ENCODE measurements around the gene ISG20.
"Not testable (repeated sequence)": the region's sequence is repeated elsewhere in the genome, so short reads cannot be mapped to it uniquely, and the experiment has no call there.

Gene ISG20

DNA sequence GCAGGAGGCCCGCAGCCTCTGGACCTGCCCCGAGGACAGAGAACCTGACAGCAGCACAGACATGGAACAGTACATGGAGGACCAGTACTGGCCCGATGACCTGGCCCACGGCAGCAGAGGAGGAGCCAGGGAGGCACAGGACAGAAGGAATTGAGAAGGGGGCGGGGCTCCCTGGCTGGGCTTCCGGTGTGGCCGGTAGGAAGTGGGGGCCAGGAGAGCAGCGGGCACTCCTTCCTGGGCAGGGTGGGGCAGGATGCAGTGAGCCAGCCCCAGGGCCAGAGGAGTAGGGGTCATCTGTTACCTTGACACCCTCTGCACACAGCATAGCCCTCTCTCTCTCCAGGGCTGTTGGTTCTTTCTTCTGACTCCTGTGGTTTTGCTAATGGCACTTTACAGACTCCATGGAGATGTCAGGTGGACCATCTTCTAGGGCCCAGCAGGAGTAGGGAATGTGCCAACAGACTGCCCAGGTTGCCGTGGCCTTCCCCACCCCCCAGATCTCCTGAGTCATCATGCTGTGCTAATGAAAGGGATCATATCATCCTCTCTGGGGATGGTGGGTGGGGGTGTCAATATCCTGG lies 8.6 kb upstream of the ISG20 start:
- no peak for DNase-seq (ENCODE audit: low read depth, low spot score)
- Histone ChIP-seq H3K36me3 (ENCODE audit: insufficient read depth, insufficient read length, low read length) (peaks cover 90% of the 10 kb centered on the region), H3K9me3 (ENCODE audit: insufficient read depth, low read length) (no peaks in the 10 kb centered on the region), H3K9ac (ENCODE audit: insufficient read length, low read depth) (no peak overlapping the region), H3K27me3 (ENCODE audit: insufficient read depth, insufficient read length) (no peaks in the 10 kb centered on the region), H3K4me3 (ENCODE audit: insufficient read length, low read depth) (no peak overlapping the region), H3K4me1 (ENCODE audit: insufficient read depth, insufficient read length) (peaks cover 13% of the 10 kb centered on the region)
- no peak for TF ChIP-seq SUZ12 (IDR thresholded peaks at IDR 0.05; ENCODE audit: extremely low read depth, insufficient read depth, insufficient read length)
- no peak for TF ChIP-seq YY1 (IDR thresholded peaks at IDR 0.05; ENCODE audit: insufficient read depth, insufficient read length)
- no peak for TF ChIP-seq ZNF274 (IDR thresholded peaks at IDR 0.05; ENCODE audit: low read depth, low read length)

DNA sequence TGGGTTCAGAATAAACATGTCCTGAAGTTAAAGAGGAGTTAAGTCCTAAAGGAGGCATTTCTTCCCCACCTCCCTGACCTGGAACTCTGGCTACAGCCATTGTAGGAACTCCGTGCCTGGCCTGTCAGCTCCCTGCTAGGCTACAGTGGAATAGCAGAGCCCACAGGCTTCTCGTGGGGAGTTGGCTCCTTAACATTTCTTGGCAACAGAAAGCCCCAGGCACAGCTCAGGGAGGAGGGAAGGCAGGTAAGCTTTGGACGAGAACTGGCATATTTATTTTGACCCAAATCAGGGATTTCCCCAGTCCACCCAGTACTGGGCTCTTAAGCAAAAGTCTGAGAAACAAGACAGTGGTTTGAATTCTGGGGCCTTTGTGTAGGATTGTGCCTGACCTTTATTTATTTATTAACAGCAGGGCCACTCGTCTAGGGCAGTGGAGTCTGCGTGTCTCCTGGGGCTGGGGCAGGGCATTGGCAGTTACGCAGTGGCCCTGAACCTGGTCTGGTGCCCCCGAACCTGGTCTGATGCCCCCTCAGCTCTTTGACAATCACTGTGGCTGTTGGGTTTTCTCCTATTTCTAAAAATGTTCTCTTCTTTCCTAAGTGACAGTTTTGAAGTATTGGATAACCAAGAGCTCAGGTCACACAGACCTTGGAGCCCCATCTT lies 7.9 kb upstream of the ISG20 start:
- TF ChIP-seq SUZ12 (IDR thresholded peaks at IDR 0.05; ENCODE audit: extremely low read depth, insufficient read depth, insufficient read length) (no peak), ZNF274 (IDR thresholded peaks at IDR 0.05; ENCODE audit: low read depth, low read length) (no peak), YY1 (IDR thresholded peaks at IDR 0.05; ENCODE audit: insufficient read depth, insufficient read length) (no peak)

DNA sequence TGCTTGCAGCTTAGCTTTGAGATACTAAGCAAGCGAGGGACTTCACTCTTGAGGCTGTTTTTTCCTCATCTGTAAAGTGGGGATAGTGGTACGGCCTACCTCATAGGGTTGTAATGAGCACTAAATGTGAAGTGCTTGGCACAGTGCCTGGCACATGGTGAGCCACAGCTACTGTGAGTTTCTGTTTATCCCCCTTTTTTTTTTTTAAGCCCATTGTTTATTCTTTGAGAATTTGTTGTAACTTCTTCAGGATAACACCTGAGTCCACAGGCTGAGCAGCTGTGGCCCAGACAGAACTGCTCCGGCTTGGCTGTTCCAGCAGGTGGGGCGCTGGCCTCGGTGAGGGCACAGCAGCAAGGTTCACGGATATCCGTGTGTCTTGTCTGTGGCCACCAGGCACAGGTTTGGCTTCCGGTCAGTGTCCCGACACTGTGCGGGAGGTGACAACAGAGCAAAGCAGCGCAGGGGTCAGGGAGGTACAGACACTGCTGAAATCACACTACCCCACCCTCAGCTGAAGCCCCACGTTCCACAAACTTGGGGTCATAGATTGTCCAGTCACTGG lies 7.3 kb upstream of the ISG20 start:
- TF ChIP-seq SUZ12 (IDR thresholded peaks at IDR 0.05; ENCODE audit: extremely low read depth, insufficient read depth, insufficient read length) (no peak), YY1 (IDR thresholded peaks at IDR 0.05; ENCODE audit: insufficient read depth, insufficient read length) (no peak), ZNF274 (IDR thresholded peaks at IDR 0.05; ENCODE audit: low read depth, low read length) (no peak)
- H3K36me3 ChIP-seq (ENCODE audit: insufficient read depth, insufficient read length, low read length): peaks cover 86% of the 10 kb centered on the region
- no peaks in the 10 kb centered on the region for H3K9me3 ChIP-seq (ENCODE audit: insufficient read depth, low read length)
- H3K4me1 ChIP-seq (ENCODE audit: insufficient read depth, insufficient read length): peaks cover 12% of the 10 kb centered on the region
- no peak for DNase-seq (ENCODE audit: low read depth, low spot score)
- H3K27me3 ChIP-seq (ENCODE audit: insufficient read depth, insufficient read length): no peaks in the 10 kb centered on the region
- no peak overlapping the region for H3K4me3 ChIP-seq (ENCODE audit: insufficient read length, low read depth)
- no peak overlapping the region for H3K9ac ChIP-seq (ENCODE audit: insufficient read length, low read depth)

More for the DNA sequence above, 7.9 kb upstream of the ISG20 start:
- no peak overlapping the region for H3K4me3 ChIP-seq (ENCODE audit: insufficient read length, low read depth)
- H3K4me1 ChIP-seq (ENCODE audit: insufficient read depth, insufficient read length): peaks cover 14% of the 10 kb centered on the region
- H3K9ac ChIP-seq (ENCODE audit: insufficient read length, low read depth): no peak overlapping the region
- H3K36me3 ChIP-seq (ENCODE audit: insufficient read depth, insufficient read length, low read length): peaks cover 91% of the 10 kb centered on the region
- no peaks in the 10 kb centered on the region for H3K27me3 ChIP-seq (ENCODE audit: insufficient read depth, insufficient read length)
- H3K9me3 ChIP-seq (ENCODE audit: insufficient read depth, low read length): no peaks in the 10 kb centered on the region
- no peak for DNase-seq (ENCODE audit: low read depth, low spot score)

DNA sequence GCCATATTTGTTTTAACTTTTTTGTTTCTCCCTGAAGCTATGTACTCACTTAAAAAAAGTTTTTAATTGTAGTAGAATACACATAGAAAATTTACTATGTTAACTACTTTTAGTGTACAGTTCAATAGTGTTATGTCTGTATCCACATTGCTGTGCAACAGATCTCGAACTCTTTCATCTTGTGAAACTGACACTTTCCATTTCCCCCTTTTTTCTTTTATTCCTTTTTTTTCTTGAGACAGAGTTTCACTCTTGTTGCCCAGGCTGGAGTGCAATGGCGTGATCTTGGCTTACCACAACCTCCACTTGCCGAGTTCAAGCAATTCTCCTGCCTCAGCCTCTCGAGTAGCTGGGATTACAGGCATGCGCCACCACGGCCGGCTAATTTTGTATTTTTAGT lies 6.0 kb upstream of the ISG20 start:
- not testable (repeated sequence) for H3K27me3 ChIP-seq (ENCODE audit: insufficient read depth, insufficient read length); H3K4me3 ChIP-seq (ENCODE audit: insufficient read length, low read depth); DNase-seq (ENCODE audit: low read depth, low spot score); H3K9me3 ChIP-seq (ENCODE audit: insufficient read depth, low read length); H3K9ac ChIP-seq (ENCODE audit: insufficient read length, low read depth)
- H3K4me1 ChIP-seq (ENCODE audit: insufficient read depth, insufficient read length): peaks cover 11% of the 10 kb centered on the region
- peaks cover 73% of the 10 kb centered on the region for H3K36me3 ChIP-seq (ENCODE audit: insufficient read depth, insufficient read length, low read length)

DNA sequence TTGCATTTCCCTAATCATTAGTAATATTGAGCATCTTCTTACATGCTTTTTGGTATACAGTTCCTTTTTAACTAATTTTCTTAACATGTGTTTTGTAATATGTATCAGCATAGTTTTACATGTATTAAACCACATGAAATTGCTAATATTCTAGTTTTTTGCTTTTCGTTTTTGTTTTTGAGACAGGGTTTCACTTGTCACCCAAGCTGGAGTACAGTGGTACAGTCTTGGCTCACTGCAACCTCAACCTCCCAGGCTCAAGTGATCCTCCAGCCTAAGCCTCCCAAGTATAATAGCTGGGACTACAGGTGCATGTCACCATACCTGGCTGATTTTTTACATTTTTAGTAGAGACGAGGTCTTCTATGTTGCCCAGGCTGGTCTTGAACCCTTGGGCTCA lies 4.4 kb upstream of the ISG20 start:
- Histone ChIP-seq H3K36me3 (ENCODE audit: insufficient read depth, insufficient read length, low read length) (peaks cover 57% of the 10 kb centered on the region), H3K4me1 (ENCODE audit: insufficient read depth, insufficient read length) (peaks cover 21% of the 10 kb centered on the region), H3K27me3 (ENCODE audit: insufficient read depth, insufficient read length) (no peaks in the 10 kb centered on the region), H3K4me3 (ENCODE audit: insufficient read length, low read depth) (no peak overlapping the region), H3K9ac (ENCODE audit: insufficient read length, low read depth) (no peak overlapping the region), H3K9me3 (ENCODE audit: insufficient read depth, low read length) (no peaks in the 10 kb centered on the region)
- no peak for DNase-seq (ENCODE audit: low read depth, low spot score)
- TF ChIP-seq SUZ12 (IDR thresholded peaks at IDR 0.05; ENCODE audit: extremely low read depth, insufficient read depth, insufficient read length) (no peak), ZNF274 (IDR thresholded peaks at IDR 0.05; ENCODE audit: low read depth, low read length) (no peak), YY1 (IDR thresholded peaks at IDR 0.05; ENCODE audit: insufficient read depth, insufficient read length) (no peak)

DNA sequence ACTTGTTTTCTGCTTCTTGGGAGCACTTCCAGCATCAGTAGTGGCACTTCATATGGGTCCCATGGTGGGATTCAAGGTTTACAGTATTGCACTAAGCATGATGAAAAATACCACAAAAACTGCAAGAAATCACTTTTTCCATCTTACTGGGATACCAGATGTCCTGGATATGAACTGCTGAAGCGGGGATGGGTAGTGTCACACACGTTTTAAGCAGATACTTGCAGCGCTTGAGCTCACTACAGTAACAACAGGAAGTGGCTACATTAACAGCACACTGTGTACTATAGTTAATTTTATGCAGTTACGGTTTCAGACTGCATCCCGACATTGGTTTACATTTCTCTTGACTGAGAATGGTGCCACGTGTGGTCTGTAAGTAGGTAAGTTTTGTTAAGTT lies 3.5 kb upstream of the ISG20 start:
- Histone ChIP-seq H3K9ac (ENCODE audit: insufficient read length, low read depth) (no peak overlapping the region), H3K4me1 (ENCODE audit: insufficient read depth, insufficient read length) (peaks cover 19% of the 10 kb centered on the region)
- DNase-seq (ENCODE audit: low read depth, low spot score): no peak

DNA sequence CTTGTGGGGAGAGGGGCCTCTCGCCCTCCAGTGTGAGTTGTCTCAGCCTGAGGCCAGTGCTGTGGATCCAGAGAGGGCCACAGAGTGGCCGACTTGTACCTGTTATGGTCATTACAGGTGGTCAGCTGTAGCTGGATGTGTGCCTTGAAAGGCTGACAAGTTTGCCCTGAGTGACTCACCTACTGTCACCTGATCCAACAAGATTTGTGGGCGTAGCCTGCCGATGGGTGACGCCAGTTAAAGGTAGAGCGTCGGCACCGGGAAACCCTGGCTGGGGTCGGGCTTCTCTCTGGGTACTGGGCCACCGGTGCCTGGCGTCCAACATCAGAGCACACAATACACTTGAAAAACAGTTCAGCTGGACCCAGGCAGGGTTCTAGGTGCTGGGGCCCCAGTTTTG lies 2.8 kb upstream of the ISG20 start:
- no peak for DNase-seq (ENCODE audit: low read depth, low spot score)
- H3K36me3 ChIP-seq (ENCODE audit: insufficient read depth, insufficient read length, low read length): peaks cover 41% of the 10 kb centered on the region
- no peaks in the 10 kb centered on the region for H3K27me3 ChIP-seq (ENCODE audit: insufficient read depth, insufficient read length)
- no peaks in the 10 kb centered on the region for H3K9me3 ChIP-seq (ENCODE audit: insufficient read depth, low read length)
- no peak overlapping the region for H3K4me3 ChIP-seq (ENCODE audit: insufficient read length, low read depth)
- peaks cover 18% of the 10 kb centered on the region for H3K4me1 ChIP-seq (ENCODE audit: insufficient read depth, insufficient read length)
- TF ChIP-seq SUZ12 (IDR thresholded peaks at IDR 0.05; ENCODE audit: extremely low read depth, insufficient read depth, insufficient read length): no peak
- TF ChIP-seq ZNF274 (IDR thresholded peaks at IDR 0.05; ENCODE audit: low read depth, low read length): no peak
- no peak for TF ChIP-seq YY1 (IDR thresholded peaks at IDR 0.05; ENCODE audit: insufficient read depth, insufficient read length)
- no peak overlapping the region for H3K9ac ChIP-seq (ENCODE audit: insufficient read length, low read depth)

More for the DNA sequence above, 3.5 kb upstream of the ISG20 start:
- H3K4me3 ChIP-seq (ENCODE audit: insufficient read length, low read depth): no peak overlapping the region
- no peaks in the 10 kb centered on the region for H3K9me3 ChIP-seq (ENCODE audit: insufficient read depth, low read length)
- no peak for TF ChIP-seq SUZ12 (IDR thresholded peaks at IDR 0.05; ENCODE audit: extremely low read depth, insufficient read depth, insufficient read length)
- TF ChIP-seq ZNF274 (IDR thresholded peaks at IDR 0.05; ENCODE audit: low read depth, low read length): no peak
- TF ChIP-seq YY1 (IDR thresholded peaks at IDR 0.05; ENCODE audit: insufficient read depth, insufficient read length): no peak
- peaks cover 48% of the 10 kb centered on the region for H3K36me3 ChIP-seq (ENCODE audit: insufficient read depth, insufficient read length, low read length)
- H3K27me3 ChIP-seq (ENCODE audit: insufficient read depth, insufficient read length): no peaks in the 10 kb centered on the region

Measured in NT2/D1 (cell line).